ENCODE results near the gene CALM1. TPM values are rescaled to one million over a fixed set of nuclear protein-coding genes. Genes with fewer than 3 reads are reported as not detected.

The CALM1 gene
- total and polyA plus RNA-seq, 2 experiments from 2014 or later: 74.6 to 236 TPM

DNA sequence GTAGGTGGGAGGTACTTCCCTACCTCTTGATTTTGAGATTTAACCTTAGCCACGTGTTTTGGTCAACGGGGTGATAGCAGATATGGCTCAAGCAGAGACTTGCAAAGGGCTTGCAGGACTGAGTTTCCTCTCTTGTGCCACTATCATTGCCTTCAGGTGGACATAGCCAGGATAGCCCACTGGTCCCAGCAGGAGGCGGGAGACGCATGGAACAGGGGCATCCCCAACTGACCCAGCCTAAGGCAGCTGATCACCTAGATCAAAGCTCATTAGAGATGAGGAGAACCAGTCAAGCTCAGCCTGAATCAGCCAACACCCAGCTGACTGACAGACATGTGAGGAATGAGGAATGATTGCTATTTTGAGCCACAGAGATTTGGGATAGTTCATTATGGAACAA lies 49.6 kb downstream of the CALM1 start:
- Histone ChIP-seq H3K4me1 (ENCODE audit: low read depth) (no peaks in the 10 kb centered on the region), H3K27me3 (no peaks in the 10 kb centered on the region), H3K36me3 (no peaks in the 10 kb centered on the region), H3K9me3 (ENCODE audit: low read depth) (no peaks in the 10 kb centered on the region), H3K4me3 (no peak overlapping the region), H3K27ac (no peak overlapping the region)
- no peak for DNase-seq (ENCODE audit: low read depth in 1 of 2, low spot score in 1 of 2)
- TF ChIP-seq, protein P1, sequence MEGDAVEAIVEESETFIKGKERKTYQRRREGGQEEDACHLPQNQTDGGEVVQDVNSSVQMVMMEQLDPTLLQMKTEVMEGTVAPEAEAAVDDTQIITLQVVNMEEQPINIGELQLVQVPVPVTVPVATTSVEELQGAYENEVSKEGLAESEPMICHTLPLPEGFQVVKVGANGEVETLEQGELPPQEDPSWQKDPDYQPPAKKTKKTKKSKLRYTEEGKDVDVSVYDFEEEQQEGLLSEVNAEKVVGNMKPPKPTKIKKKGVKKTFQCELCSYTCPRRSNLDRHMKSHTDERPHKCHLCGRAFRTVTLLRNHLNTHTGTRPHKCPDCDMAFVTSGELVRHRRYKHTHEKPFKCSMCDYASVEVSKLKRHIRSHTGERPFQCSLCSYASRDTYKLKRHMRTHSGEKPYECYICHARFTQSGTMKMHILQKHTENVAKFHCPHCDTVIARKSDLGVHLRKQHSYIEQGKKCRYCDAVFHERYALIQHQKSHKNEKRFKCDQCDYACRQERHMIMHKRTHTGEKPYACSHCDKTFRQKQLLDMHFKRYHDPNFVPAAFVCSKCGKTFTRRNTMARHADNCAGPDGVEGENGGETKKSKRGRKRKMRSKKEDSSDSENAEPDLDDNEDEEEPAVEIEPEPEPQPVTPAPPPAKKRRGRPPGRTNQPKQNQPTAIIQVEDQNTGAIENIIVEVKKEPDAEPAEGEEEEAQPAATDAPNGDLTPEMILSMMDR (IDR thresholded peaks at IDR 0.05; ENCODE audit: low read depth, low read length): no peak

DNA sequence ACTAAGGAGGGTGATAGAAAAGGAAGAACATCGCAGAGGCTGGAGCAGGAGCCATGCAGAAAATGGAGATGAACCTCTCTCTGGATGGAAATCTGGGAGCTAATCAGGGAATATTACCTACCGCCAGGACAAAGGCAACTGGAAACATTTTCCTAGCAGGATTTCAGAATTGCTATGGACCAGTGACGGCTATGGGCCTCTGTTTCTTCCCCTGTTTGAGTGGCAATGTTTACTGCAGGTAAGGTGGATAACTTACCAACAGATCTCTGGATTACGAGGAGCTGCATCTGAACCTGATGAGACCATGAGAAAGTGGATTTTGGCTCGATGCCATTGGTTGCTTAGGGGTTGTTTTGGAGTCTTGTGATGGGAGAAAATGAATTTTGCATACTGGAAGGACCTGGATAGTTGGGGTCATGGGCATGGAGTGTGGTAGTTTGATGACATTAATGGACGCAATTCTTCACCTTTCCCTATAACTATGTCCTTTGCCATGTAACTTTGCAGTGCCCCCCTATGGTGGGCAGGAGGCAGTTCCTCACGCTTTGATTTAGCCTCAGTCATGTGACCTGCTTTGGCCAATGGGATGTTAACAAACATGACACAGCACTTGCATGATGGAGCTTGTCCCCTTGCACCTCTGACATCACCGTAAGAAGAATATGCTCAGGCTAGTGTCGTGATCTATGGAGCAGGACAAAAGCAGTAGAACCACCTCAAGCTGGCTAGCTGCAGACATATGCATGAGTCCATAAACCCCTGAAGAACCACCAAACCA lies 51.1 kb downstream of the CALM1 start:
- TF ChIP-seq, protein P1 (IDR thresholded peaks at IDR 0.05; ENCODE audit: low read depth, low read length): no peak
- H3K4me1 ChIP-seq (ENCODE audit: low read depth): no peaks in the 10 kb centered on the region
- no peak overlapping the region for H3K27ac ChIP-seq
- no peaks in the 10 kb centered on the region for H3K9me3 ChIP-seq (ENCODE audit: low read depth)
- H3K27me3 ChIP-seq: no peaks in the 10 kb centered on the region
- DNase-seq (ENCODE audit: low read depth in 1 of 2, low spot score in 1 of 2): no peak
- no peaks in the 10 kb centered on the region for H3K36me3 ChIP-seq
- no peak overlapping the region for H3K4me3 ChIP-seq

DNA sequence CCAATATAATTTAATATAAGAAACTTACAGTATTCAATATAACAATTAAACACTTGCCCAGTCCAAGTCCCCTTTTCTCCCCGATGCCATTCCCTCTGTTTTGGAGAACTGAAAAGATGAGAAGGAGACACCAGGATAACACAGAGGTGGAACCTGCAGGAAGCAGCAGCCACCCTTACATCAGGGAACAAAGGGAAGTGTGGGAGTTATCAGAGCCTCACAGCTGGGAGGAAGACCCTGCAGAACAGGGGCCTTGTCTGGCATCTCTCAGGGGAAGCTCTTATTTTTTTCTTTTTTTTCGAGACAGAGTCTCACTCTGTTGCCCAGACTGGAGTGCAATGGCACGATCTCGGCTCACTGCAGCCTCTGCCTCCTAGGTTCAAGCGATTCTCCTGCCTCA lies 52.6 kb downstream of the CALM1 start:
- Histone ChIP-seq H3K4me1 (ENCODE audit: low read depth) (no peaks in the 10 kb centered on the region), H3K36me3 (no peaks in the 10 kb centered on the region), H3K9me3 (ENCODE audit: low read depth) (no peaks in the 10 kb centered on the region), H3K27ac (no peak overlapping the region), H3K4me3 (no peak overlapping the region), H3K27me3 (no peaks in the 10 kb centered on the region)
- DNase-seq (ENCODE audit: low read depth in 1 of 2, low spot score in 1 of 2): no peak
- TF ChIP-seq, protein P1 (IDR thresholded peaks at IDR 0.05; ENCODE audit: low read depth, low read length): no peak

DNA sequence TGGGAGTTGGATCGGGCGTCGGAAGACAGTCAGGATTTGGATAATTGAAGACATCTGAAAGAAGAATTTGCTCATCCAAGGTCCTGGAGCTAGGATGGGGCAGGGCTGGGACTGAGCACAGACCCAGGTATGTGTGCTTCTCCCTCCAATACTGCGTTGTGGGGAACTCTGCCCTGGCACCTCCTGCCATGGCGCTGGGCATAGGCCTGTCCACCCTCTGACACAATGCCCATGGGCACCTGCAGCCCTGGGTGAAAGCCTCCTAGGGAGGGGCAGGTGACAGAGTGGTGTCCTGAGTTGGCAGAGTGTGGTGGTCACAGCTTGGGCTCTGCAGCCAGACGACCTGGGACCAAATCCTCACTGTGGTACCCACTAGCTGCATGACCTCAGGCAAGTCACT lies 53.3 kb downstream of the CALM1 start:
- H3K27ac ChIP-seq: no peak overlapping the region
- TF ChIP-seq, protein P1 (IDR thresholded peaks at IDR 0.05; ENCODE audit: low read depth, low read length): no peak
- no peak overlapping the region for H3K4me3 ChIP-seq
- no peaks in the 10 kb centered on the region for H3K4me1 ChIP-seq (ENCODE audit: low read depth)
- H3K9me3 ChIP-seq (ENCODE audit: low read depth): no peaks in the 10 kb centered on the region
- no peaks in the 10 kb centered on the region for H3K27me3 ChIP-seq
- no peaks in the 10 kb centered on the region for H3K36me3 ChIP-seq
- no peak for DNase-seq (ENCODE audit: low read depth in 1 of 2, low spot score in 1 of 2)

DNA sequence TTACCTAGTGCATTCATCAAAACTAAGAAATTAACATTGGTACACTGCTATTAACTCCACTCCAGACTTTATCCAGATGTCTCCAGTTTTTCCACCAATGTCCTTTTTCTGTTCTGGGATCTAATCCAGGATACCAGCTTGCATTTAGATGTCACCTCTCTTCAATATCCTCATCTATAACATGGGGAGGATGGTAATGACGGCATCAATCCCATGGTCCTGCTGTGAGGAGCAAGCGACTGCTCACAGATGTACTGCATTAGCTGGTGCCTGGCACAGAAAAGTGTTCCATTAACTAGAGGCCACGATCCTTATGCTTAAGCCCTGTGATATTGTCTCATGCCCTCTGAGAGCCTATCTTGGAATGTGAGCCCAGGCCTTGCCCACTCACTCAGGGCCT lies 53.8 kb downstream of the CALM1 start:
- Histone ChIP-seq H3K9me3 (ENCODE audit: low read depth) (no peaks in the 10 kb centered on the region), H3K27me3 (no peaks in the 10 kb centered on the region), H3K4me1 (ENCODE audit: low read depth) (no peaks in the 10 kb centered on the region), H3K27ac (no peak overlapping the region), H3K4me3 (no peak overlapping the region), H3K36me3 (no peaks in the 10 kb centered on the region)
- no peak for DNase-seq (ENCODE audit: low read depth in 1 of 2, low spot score in 1 of 2)
- TF ChIP-seq, protein P1 (IDR thresholded peaks at IDR 0.05; ENCODE audit: low read depth, low read length): no peak

Data from cardiac muscle cell (in vitro differentiated cells and primary cell).